Stomach (tissue), 9 donors: ENCODE data around the gene NEB. TPM values are rescaled to one million over a fixed set of nuclear protein-coding genes. Genes with fewer than 3 reads are reported as not detected.

ENCODE experiments used
- DNase-seq, 2 donors: peaks; one replicate each; pipeline versions ENCODE4 v3.0.0 to v3.0.0-alpha.2; 2013 to 2019
- H3K27ac ChIP-seq, 5 donors: fragments of 200-600 bp in 4 of 5; sonication (generic) in 4 of 5; one replicate each; pipeline ENCODE4 v1.5.1; 2013 to 2019; ENCODE audit warnings: mild to moderate bottlenecking in 1 of 5, moderate library complexity in 1 of 5
- H3K27me3 ChIP-seq, 3 donors: fragments of 200-600 bp; sonication (generic); one replicate each; pipeline ENCODE4 v1.5.1; 2017 to 2019; ENCODE audit warnings: mixed run types in 1 of 3
- H3K36me3 ChIP-seq, 4 donors: fragments of 200-600 bp; sonication (generic); 1 replicate in 3 of 4; 2 replicates in 1 of 4; pipeline ENCODE4 v1.5.1; 2016 to 2019
- H3K4me1 ChIP-seq, 4 donors: fragments of 200-600 bp; sonication (generic); one replicate each; pipeline ENCODE4 v1.5.1; 2016 to 2019
- H3K4me3 ChIP-seq, 4 donors: fragments of 200-600 bp; sonication (generic) in 3 of 4; one replicate each; pipeline ENCODE4 v1.5.1; 2016 to 2019; ENCODE audit warnings: mild to moderate bottlenecking in 1 of 4
- H3K9me3 ChIP-seq, 4 donors: fragments of 200-600 bp; sonication (generic); one replicate each; pipeline ENCODE4 v1.5.1; 2016 to 2019
- CTCF ChIP-seq, 7 experiments: fragments of 450-650 bp in 4 of 7; fragments of 200-600 bp in 3 of 7; sonication (generic) in 3 of 7; IDR thresholded peaks; one replicate each; pipeline ENCODE4 v1.5.1; 2016 to 2019; ENCODE audit warnings: antibody characterized with exemption in 7 of 7, control low read depth in 2 of 7, mild to moderate bottlenecking in 1 of 7
- EP300 ChIP-seq: sonication (generic); formaldehyde crosslinking; IDR thresholded peaks from one replicate; pipeline ENCODE4 v1.6.1; 2017; ENCODE audit warnings: antibody characterized with exemption
- POLR2A ChIP-seq, 4 donors: fragments of 450-650 bp; IDR thresholded peaks; one replicate each; pipeline ENCODE4 v1.6.1; 2016; ENCODE audit warnings: antibody characterized with exemption in 4 of 4, control low read depth in 2 of 4, mild to moderate bottlenecking in 1 of 4, moderate library complexity in 1 of 4
- POLR2AphosphoS5 ChIP-seq, 3 donors: sonication (generic); formaldehyde crosslinking; IDR thresholded peaks; one replicate each; pipeline ENCODE4 v1.6.1; 2016; ENCODE audit warnings: antibody characterized with exemption in 3 of 3
- WGBS, 5 donors: extraction: QIAGEN DNeasy Blood & Tissue Kit in 3 of 5; methylation state at CpG; one replicate each; pipeline versions ENCODE4 v1.1.5 to v1.1.7; 2013 to 2018; 5-methylcytosine and 5-hydroxymethylcytosine counted together
- intact Hi-C: fragments of 100-400 bp; cut with DNase I; formaldehyde crosslinking; loops from one replicate; pipeline ENCODE4 v1.15.1; 2023; ENCODE audit warnings: low total_unique reads
- polyA plus RNA-seq, 3 donors: library from polyadenylated mRNA; stranded (reverse); fragments of 200-250 nt; gene quantifications; one replicate each; pipeline ENCODE4 v1.2.3, GENCODE V29; 2013
- total RNA-seq, 5 donors: library from RNA; depleted of rRNA; stranded (reverse); fragments of >200 nt; gene quantifications; one replicate each; pipeline versions ENCODE4 v1.1.0 to v1.2.3, GENCODE V29; 2014 to 2016
- donor health status: healthy with polysubstance abuse.
- donor health status: Bipolar disorder and iron deficiency.
- donor health status: healthy.

NEB gene
- total and polyA plus RNA-seq, 8 donors: 0.12 to 4.0 (median 1.0) TPM; not detected in 1

- peak in 1 of 2 donors; percentile 39 for DNase-seq
- intact Hi-C loops: no loop called here
- no peaks in the 10 kb centered on the region for H3K9me3 ChIP-seq
- H3K4me3 ChIP-seq: no peak overlapping the region
- H3K36me3 ChIP-seq: peaks cover 48 to 100% (median 99%) of the 10 kb centered on the region in 4 donors
- H3K27ac ChIP-seq: no peak overlapping the region
- 46 to 63% (median 60%) methylated on average over 3 of the region's 3 CpGs for WGBS, 5 donors
- H3K4me1 ChIP-seq: peaks cover 0 to 11% (median 0%) of the 10 kb centered on the region in 4 donors
- H3K27me3 ChIP-seq: no peaks in the 10 kb centered on the region
- TF ChIP-seq POLR2A (IDR thresholded peaks at IDR 0.05) (no peak), EP300 (no peak), CTCF (IDR thresholded peaks at IDR 0.05) (peak in 4 of 7 experiments; percentile 23 to 93 (median 62)), POLR2AphosphoS5 (IDR thresholded peaks at IDR 0.05) (no peak)
Measured at GRCh38 chr2:151437630-151438029, 296.6 kb downstream of the NEB start.

Other genes with a start within 250 kb of the NEB start
- gene ARL5A, start 93.9 kb upstream of the NEB start, total RNA-seq: 10 to 100 TPM; 17.5 to 99.1 (median 40.0) TPM
- gene ARL5A, start 93.9 kb upstream of the NEB start, polyA plus RNA-seq: 10 to 100 TPM in 2 of 3 donors, 1 to 10 TPM in 1; 8.1 to 34.2 (median 17.7) TPM